HG03159 (cell line): ENCODE measurements around the gene TOR1AIP2.
"Not testable (repeated sequence)": the region's sequence is repeated elsewhere in the genome, so short reads cannot be mapped to it uniquely, and the experiment has no call there.

Source experiments
- ATAC-seq: cut with Tn5 transposase; IDR thresholded peaks from one replicate; pipeline ENCODE4 v1.9.1; 2021; ENCODE audit warnings: mild to moderate bottlenecking, moderate library complexity; ENCODE audit not compliant: unreplicated experiment

TOR1AIP2 gene

DNA sequence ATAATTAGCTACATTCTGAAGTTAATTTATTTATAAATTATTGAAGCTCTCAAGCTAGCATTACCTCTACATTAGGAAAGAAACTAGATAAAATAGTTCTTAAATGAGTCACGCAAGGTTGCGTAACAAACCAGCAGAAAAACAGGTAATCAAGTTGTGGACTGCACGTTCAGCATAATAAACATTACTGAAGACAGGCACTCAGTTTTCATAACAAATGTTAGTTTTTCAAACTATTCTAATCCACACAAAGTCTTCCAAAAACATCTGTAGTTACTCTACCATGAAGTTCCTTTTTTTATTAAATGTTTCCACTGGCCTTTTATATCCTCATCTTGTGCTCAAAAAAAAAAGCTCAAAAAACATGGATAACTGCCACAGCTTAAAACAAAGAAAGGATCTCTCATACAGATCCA, 1.3 kb downstream of the TOR1AIP2 start:
- ATAC-seq = no peak

DNA sequence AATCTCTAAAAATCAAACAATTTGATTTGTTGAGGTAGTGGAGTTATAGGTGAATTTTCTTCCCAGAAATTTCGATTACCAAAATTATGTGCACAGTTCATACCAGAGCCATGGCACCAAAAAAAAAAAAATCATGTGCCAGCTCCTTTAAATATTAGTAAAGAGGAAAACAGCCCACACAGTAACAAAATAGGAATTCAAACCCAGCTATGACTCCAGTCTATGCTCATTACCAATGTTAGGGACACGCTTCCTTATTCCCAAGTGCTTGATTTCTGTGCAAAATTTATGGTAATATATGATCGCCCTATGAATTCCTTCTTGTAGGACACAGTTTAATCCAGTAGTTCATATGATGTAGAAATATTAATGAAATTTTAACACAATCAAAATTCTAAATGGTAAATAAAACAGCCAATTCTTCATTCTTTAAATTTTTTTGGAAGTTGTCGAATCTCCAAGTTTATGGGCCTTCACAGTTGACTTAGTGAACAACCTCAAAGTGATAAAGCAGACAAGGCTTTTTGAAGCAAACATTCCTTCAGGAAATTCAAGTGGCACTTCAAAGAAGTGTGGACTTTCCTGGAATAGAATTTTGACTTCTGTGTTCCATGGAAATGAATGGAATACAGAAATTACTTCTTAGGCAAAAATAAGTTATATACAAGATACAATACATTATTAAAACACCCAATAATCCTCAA, 1.9 kb downstream of the TOR1AIP2 start:
- no peak for ATAC-seq

DNA sequence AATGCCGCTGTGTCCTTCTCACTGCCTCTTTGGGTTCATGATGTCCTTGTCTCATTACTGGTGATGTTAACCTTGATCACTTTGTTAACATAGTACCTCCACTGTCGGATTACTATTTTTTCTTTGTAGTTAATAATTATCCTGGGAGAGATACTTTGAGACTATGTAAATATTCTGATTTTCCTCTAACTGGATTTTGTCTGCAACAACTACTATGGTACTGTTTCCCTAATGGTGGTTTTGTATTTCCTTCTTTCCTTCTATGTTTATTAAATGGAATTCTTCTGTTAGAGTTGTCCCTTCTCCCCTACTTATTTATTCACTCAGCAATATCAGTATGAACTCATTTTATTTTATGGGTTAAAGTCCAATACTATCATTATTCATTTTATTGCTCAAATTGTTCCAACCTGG, 4.2 kb downstream of the TOR1AIP2 start:
- ATAC-seq = no peak

DNA sequence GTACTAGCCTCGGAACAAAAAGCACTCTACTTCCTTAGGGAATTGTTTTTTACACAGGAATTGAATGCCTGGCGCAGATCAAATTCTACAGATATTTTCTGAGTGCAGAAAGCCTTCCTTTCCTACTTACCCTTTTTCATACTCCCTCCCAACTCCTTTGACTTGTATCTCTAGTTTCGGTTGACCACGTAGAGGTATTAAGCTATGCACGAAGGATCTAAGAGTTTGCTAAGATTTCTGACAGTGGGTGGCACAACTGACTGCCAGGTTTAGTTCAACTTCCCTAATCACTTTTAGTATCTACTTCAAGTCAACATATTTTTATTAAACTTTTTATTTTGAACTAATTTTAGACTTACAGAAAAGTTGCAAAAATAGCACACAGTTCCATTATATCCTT, 5.0 kb downstream of the TOR1AIP2 start:
- ATAC-seq = no peak

DNA sequence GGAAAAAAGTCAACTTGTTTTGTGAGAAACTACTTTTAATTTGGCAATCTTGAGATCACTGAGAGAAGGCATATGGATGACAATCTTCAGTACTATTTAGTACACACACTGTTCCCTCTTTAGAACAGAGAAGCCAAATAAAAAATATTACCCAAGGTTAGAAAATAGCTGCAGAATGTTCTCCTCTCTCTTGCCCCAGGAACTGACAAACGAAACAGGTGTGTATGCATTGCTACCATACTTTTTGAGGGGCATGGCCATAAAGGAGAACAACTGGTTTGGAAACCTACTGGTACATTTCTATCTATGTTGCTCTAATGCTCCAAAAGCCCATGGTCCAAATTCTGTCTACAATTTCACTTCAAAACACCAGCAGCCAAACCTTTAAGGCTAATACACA, 5.7 kb downstream of the TOR1AIP2 start:
- ATAC-seq = no peak

DNA sequence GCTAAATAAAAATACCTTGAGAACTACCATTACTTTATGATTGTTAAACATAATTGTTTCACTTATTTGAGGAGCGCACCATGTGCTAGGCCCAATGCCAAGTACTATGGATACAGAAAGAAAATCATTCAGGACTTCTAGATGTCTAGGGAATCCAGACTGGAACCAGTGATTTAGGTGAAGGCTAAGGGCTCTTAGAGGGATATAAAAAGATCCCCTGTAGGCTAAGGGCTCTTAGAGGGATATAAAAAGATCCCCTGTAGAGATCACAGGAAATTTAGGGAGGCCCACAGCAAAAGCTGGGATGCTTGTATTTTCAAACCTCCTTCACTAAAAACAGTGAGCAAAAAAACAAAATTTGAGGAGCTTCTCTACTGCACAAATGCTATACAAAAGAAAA, 6.7 kb downstream of the TOR1AIP2 start:
- no peak for ATAC-seq

DNA sequence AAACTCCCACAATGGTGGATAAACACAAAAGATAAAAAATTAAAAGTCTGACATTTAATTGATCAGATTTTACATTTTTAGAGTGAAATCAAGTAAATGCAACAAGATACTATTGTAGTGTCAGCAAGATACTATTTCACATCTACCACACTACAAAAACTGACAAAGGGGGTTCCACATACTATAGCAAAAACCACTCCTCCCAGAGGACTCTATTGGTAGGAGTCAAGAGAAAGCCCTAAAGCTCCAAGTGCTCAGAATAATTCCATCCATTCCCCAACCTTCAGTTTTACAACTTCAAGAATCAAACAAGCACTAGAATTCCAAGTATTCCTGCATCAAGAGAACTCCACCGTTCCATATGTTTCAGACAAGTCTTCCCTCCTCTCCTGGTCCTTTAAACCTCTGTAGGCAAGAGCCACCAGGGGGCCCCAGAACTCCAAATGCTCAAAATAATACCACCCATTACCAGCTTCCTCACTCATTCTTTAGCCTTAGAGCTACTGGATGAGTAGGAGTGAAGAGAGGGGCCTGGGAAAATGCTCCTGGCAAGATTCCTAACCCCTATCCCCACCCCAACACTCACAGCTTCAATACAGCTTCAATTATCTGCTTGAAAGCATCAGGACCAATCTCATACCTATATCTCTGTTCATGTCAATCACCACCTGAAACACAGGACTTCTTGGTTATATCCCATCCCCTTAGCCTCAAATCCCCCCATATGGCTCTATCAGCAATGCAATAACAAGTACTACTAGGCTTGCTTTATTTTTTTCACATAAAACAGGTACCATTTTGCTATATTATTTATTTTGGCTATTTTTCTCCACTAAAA, 9.9 kb downstream of the TOR1AIP2 start:
- no peak for ATAC-seq

DNA sequence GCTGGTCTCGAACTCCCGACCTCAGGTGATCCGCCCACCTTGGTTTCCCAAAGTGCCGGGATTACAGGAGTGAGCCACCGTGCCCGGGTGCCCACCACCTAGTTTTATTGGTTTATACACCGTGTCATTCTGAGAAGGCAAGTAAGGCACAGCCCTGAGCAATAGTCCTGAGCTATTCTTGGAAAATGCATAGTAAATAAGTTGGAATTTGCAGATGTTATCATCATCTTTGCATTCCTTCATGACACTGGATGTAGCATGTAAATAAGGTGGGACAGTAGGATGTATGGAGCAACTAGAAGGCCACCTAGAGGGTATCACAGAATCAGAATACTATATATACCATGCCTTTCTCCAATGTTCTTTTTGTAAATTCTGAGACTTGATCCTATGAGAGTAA, 11.0 kb downstream of the TOR1AIP2 start:
- ATAC-seq = no peak

DNA sequence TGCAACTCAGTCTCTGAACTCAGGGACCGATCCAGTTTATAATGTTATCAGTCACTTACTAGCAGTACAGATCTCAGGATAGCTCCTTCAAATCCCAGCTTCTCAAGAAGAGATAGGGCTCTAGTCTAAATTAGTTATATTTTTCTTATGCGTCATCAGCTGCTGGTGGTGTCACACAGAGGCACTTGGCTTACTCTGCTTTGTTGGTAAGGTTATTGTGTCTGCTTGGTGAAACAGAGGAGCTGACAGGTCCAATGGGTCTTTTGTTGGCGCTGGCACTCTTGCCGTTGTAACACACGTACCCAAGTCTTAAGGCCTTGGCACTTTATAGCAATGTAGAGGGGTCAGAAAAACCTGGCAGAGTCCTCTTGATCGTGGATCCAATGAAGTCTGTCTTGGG, 12.2 kb downstream of the TOR1AIP2 start:
- no peak for ATAC-seq

DNA sequence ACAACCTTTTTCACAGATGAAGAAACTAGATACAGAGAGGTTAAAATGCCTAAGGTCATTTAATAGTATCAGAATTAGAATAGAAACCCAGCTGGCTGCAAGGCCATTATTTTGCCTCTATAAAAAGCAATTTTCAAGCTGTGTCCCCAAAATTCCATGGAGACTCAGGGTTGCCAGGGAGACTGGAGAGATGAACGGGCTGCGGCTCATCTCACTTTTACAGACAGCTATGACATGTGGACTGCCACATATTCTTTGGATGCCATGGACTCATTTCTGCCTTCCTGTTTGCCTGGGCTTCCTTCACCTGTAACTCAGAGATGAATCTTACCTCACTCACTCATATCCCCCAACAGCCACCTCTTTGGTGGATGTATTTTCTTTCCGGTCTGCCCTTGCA, 17.0 kb downstream of the TOR1AIP2 start:
- no peak for ATAC-seq

DNA sequence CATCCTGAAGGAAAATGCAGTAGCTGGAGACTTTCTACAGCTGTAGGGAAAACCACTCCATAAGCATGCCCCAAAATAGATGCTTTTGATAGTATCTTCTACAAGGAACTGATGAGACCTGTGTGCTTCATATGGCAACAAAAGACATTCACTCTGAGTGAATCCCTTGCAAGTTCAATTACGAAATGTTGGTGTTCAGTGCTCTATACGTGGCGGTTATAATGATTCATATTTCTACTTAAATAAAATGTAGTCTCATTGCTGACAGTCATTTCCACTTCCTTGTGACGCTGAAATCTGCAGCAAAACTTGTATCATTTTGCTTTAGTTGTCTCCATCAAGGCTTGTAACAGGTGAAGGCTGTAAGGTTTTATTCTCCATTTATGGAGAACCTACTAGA, 20.6 kb downstream of the TOR1AIP2 start:
- ATAC-seq = no peak

DNA sequence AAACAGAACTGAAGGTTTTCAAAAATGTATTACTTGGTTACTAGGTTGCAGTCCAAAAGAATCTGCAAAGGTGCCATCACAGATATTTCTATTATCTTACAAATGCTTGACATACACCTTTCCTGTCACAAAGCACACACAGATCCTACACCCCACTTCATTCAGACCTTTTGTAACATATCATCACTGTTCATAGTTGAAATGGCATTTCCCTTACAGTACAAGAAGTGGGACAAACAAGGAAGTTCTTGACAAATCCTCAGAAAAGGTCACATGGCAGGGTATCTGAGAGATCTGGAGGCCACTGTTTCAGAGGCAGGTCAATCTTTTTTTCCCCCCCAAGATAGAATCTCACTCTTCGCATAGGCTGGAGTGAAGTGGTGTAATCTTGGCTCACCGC, 21.3 kb downstream of the TOR1AIP2 start:
- no peak for ATAC-seq

DNA sequence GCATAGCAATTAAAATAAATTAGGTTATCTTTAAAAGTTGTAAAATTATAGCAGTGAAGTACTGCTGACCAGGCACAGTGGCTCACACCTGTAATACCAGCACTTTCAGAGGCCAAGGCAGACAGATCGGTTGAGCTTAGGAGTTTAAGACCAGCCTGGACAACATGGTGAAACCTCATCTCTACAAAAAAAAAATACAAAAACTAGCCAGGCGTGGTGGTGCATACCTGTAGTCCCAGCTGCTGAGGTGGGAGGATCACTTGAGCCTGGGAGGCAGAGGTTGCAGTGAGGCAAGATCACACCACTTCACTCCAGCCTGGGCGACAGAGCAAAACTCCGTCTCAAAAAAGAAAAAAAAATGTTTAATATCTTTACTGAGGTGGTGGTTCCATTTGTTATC, 21.8 kb downstream of the TOR1AIP2 start:
- ATAC-seq = not testable (repeated sequence)

DNA sequence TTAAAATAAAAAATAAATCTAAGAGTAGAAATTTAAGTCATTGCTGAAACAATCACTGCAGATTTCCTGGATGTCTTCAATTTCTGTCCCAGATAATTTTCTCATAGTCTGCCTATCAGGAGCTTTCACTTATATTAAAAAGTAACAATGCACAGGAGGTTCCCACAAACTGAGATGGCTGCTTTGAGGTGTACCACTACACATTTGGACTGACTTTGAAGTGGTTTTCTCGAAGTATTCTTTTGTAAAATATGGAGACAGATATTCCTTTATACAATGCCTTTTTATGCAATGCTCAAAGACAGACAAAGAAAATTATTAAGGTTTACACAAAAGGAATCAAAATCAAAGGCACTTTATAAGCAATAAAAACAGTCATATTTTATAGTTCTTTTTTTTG, 24.5 kb downstream of the TOR1AIP2 start:
- no peak for ATAC-seq

DNA sequence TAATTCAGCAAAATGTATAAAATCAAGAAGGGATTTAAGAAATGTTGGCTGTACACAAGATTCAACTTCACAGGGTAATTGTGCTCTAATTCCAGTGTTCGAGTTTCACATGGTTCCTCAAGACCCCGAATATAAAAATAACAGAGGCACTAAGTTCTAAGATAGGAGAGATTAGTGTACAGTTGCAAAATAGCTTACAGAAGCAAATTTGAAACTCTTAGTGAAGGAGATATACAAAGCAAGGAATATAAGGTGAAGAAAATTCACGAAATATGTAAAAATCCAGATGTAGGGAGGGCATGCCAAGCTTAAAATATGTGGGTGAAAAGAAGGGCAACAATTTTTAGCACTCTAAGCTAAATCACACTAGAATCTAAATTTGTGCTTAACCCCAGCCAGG, 29.4 kb downstream of the TOR1AIP2 start:
- ATAC-seq = no peak

DNA sequence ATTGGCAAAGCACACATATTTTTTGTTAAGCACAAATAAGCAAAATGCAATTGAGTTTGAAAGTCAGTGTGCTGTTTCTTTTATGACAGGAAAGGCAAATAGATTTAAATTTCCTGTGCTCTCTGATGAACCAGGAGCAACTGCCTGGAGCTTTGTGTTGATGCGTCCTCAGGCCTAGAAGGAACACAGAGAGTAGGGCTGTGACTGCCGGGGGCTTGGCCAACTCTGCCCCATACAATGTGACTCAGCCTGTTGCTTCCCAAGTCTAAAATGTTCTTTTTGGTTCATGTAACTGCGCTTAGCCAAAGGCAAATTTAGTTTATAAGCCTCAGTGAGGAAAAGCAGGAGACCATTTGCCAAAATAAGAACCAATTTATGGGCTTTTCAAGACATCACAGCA, 37.5 kb downstream of the TOR1AIP2 start:
- ATAC-seq = no peak

DNA sequence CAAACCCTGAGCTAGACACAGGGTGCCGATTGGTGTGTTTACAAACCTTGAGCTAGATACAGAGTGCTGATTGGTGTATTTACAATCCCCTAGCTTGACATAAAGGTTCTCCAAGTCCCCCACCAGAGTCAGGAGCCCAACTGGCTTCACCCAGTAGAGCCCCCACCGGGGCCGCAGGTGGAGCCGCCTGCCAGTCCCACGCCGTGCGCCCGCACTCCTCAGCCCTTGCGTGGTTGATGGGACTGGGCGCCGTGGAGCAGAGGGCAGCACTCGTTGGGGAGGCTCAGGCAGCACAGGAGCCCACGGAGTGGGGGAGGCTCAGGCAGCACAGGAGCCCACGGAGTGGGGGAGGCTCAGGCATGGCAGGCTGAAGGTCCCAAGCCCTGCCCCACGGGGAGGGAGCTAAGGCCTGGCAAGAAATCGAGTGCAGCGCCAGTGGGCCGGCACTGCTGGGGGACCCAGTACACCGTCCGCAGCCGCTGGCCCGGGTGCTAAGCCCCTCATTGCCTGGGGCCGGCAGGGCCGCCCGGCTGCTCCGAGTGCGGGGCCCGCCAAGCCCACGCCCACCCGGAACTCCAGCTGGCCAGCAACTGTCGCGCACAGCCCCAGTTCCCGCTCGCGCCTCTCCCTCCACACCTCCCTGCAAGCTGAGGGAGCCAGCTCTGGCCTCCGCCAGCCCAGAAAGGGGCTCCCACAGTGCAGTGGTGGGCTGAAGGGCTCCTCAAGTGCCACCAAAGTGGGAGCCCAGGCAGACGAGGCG, 40.7 kb downstream of the TOR1AIP2 start:
- not testable (repeated sequence) for ATAC-seq

DNA sequence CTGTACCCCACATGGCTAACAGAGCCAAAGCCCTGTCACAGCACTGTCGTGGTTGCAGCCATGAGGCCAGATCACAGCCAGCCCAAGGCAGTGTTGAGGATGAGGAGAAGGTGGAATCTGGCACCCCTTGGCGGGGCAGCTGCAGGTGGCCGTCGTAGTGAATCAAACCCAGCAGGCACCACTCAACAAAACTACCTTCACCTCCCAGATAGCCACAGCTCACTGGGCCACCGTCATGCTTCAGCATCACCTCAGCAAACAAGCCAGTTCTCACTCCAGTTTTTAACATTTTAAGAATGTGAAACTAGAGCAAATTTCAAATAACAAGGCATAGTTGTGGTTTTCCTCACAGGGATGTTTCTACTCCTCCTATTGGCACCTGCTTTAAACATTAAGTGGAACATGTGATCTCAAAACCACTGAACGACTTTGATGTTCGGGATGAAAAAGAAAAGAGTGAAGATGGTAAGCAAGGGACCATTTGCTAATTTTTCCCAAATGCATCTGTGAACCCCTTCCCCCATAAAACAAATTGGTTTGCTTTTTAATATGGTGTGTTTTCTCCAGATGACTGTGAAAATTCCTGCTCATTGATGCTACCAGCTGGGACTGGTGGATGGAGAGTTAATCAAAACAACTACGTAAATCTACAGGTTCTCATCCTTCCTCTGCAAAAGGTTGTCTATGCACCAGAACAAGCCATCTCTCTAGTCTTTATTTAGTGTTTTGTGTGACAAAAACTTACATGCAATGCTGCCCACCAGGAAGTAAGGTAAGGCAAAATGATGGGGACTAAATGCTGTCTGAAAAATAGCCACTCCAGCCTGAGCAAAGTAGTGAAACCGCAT, 45.5 kb downstream of the TOR1AIP2 start:
- no peak for ATAC-seq

DNA sequence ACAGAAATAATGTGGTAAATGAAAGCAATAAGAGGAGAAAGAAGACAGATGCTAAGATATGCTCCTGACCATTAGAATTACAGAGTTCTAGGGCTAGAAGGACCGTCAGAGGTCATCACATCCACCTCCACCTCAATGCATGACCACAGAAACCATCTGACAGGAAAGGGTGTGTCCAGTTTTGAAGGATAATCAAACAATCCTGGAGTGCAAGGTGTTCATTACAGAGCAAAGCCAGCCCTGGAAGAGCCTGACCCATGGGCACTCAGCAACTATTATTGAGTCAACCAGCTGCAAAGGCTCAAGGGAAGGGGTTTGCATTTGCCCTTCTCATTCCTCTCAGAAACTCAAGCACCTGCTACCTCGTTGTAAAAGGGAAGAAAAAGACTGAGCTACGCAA, 46.4 kb downstream of the TOR1AIP2 start:
- ATAC-seq = no peak

DNA sequence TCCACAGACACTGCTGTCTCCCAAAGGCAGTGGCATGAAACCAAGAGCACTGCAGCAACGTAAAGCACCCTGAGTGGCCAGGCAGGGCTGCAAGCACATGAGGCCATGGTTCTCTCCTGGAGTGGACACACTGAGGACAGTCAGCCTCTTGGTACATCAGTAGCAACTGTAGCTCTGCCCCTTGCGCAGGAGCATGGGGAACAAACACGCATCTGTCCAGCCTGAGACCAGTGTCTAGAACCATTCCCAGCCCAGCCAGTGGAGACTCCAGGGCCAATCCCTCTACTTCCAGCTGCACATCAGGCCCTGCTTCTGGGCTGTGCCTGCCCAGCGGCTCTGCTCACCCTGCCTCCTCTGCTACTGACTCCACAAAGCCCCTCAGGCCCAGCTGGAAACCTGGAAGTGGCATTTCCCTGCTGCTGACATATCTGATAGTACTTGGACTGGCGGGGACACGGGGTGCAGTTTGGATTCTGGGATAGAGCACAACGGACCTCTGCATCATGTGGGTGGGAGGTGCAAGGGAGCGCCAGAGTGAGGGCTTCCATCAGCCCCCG, 49.0 kb downstream of the TOR1AIP2 start:
- ATAC-seq = no peak
